HFFc6 (cell line): Measurements from ENCODE around the gene SLC12A8. TPM values are rescaled to one million over a fixed set of nuclear protein-coding genes. Genes with fewer than 3 reads are reported as not detected.

Source experiments
- DNase-seq: peaks from one replicate; pipeline ENCODE4 v3.0.0-alpha.2; 2018
- H3K27ac Mint-ChIP-seq: 2 replicates; pipeline ENCODE4 v1.8.0; 2020; ENCODE audit warnings: mild to moderate bottlenecking, mixed read lengths
- H3K27me3 Mint-ChIP-seq: 2 replicates; pipeline ENCODE4 v1.8.0; 2021; ENCODE audit warnings: mild to moderate bottlenecking, moderate library complexity, mixed read lengths; ENCODE audit not compliant: insufficient read depth
- H3K36me3 Mint-ChIP-seq: 2 replicates; pipeline ENCODE4 v1.8.0; 2021; ENCODE audit warnings: low read depth, mixed read lengths
- H3K4me1 Mint-ChIP-seq: 2 replicates; pipeline ENCODE4 v1.8.0; 2020; ENCODE audit warnings: low read depth, mixed read lengths
- H3K4me3 Mint-ChIP-seq: 2 replicates; pipeline ENCODE4 v1.8.0; 2020; ENCODE audit warnings: mild to moderate bottlenecking, moderate library complexity, mixed read lengths
- H3K9me3 Mint-ChIP-seq: 2 replicates; pipeline ENCODE4 v1.8.0; 2020; ENCODE audit warnings: mild to moderate bottlenecking, mixed read lengths
- CTCF ChIP-seq: fragments of 200-600 bp; sonication (generic); IDR thresholded peaks from 2 replicates; pipeline ENCODE4 v1.5.0; 2021; ENCODE audit warnings: antibody characterized with exemption, mild to moderate bottlenecking
- total RNA-seq, 6 experiments: library from RNA; stranded (reverse); fragmentation: NEBNext Ultra II Directional; extraction: Animal tissue kit (Norgen Biotek cat#: 25700); gene quantifications; 2 replicates in 1 of 6; 3 replicates in 5 of 6; pipeline ENCODE4 v1.2.3, GENCODE V29; 2021

Gene SLC12A8
- total RNA-seq, 6 experiments from 2014 or later = 1.8 to 4.6 (median 3.7) TPM

DNA sequence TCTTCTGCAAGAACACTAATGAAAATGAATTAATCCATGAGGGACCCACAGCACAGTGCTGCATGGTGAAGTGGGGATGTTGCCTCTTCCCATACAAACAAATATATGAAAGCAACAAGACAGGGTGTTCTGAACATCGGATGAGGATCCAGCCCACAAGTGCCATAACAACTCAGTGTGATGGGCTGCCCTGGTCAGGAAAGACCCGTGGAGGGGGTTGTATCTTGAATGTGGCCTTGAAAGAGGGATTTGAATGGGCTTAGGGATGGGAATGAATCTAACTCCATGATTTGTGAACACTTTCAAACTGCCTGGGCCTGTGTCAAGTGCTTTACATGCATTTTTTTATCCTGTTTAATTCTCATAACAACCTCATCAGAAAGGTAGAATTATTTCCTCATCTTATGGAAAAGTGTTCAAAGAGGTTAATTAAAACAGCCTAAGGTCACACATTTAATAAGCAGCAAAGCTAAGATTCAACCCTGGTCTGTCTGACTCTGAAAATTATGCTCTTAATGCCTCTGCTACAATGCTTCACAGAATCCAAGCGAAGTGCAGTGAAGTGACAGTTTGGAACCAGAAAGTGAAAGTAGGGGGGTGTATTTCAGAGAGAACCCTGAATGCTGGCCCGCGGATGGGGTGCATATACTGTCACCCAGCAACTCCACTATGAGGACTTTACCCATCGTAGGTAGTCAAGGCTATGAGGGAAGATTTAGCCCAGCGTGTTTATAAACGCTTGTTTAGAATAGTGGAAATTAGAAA is 91.1 kb downstream of the SLC12A8 start:
- no peaks in the 10 kb centered on the region for H3K9me3 Mint-ChIP-seq
- no peak overlapping the region for H3K27ac Mint-ChIP-seq
- no peaks in the 10 kb centered on the region for H3K36me3 Mint-ChIP-seq
- no peak overlapping the region for H3K4me3 Mint-ChIP-seq
- H3K27me3 Mint-ChIP-seq = no peaks in the 10 kb centered on the region
- no peak for DNase-seq
- TF ChIP-seq CTCF = no peak
- H3K4me1 Mint-ChIP-seq = peaks cover 44% of the 10 kb centered on the region

DNA sequence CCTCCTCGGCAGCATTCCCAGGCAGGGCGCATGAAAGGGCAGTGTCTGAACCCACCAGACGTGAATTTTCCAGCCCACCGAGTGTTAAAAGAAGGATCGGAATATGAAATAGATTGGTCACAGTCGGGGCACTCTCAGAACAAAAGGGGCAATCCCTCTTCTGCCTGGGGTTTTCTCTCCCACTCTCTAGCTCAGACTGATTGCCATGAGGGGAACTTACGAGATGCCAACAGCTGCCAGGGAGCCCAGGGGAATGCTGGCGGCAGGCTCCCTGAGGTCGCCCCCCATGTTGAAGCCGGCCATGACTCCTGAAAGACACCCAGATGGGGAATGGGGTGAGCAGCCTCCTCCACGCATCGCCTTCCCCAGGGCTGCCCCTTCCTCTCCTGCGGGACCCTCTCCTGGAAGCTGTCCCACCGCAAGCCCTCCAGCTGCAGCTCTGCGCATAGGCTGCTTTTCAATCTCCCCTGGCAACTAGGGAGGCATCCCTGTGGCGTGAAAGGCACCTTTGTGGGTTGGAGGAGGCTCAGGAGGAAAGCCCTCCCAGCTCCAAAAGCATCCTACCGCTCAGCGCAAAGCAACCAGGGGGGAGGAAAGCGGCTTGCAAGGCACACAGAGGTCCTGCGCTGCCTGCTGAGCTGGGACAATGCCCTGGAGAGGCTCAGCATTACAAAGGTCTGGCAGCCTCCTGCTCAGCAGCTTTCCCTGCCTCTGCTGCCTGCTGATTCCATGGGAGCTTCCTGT is 92.0 kb downstream of the SLC12A8 start:
- no peak for DNase-seq
- Mint-ChIP-seq H3K27ac (no peak overlapping the region), H3K27me3 (peaks cover 6% of the 10 kb centered on the region; the same call in 1 of the 2 replicates), H3K4me3 (no peak overlapping the region), H3K9me3 (no peaks in the 10 kb centered on the region), H3K4me1 (peaks cover 44% of the 10 kb centered on the region), H3K36me3 (no peaks in the 10 kb centered on the region)
- no peak for TF ChIP-seq CTCF

- H3K4me3 Mint-ChIP-seq = no peak overlapping the region
- no peak for TF ChIP-seq CTCF
- H3K9me3 Mint-ChIP-seq = no peaks in the 10 kb centered on the region
- H3K27ac Mint-ChIP-seq = no peak overlapping the region
- peaks cover 47% of the 10 kb centered on the region for H3K4me1 Mint-ChIP-seq
- DNase-seq = no peak
- peaks cover 6% of the 10 kb centered on the region; the same call in 1 of the 2 replicates for H3K27me3 Mint-ChIP-seq
- H3K36me3 Mint-ChIP-seq = no peaks in the 10 kb centered on the region
Observed at GRCh38 chr3:125119752-125120378, 92.7 kb downstream of the SLC12A8 start.

DNA sequence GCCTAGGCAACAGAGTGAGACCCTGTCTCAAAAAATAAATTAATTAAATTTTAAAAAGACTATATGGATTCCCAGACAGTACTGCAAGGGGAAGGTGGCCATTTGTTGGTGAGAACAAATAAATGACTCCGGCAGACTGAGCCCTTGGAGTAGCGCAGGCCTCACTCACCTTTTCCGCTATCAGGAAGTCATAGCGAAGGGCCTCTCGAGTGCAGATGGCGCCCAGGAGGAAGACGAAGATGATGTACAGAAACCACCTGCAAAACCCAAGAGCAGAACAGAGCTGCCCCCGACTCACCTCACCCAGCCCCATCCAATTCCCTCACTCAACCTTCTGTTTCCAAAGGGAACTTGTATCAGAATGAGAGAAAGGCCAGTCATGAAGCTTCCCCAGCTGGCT is 93.9 kb downstream of the SLC12A8 start:
- Mint-ChIP-seq H3K9me3 (no peaks in the 10 kb centered on the region), H3K4me1 (peaks cover 43% of the 10 kb centered on the region), H3K36me3 (no peaks in the 10 kb centered on the region), H3K4me3 (no peak overlapping the region), H3K27ac (no peak overlapping the region), H3K27me3 (peaks cover 6% of the 10 kb centered on the region; the same call in 1 of the 2 replicates)
- TF ChIP-seq CTCF = no peak
- DNase-seq = no peak

DNA sequence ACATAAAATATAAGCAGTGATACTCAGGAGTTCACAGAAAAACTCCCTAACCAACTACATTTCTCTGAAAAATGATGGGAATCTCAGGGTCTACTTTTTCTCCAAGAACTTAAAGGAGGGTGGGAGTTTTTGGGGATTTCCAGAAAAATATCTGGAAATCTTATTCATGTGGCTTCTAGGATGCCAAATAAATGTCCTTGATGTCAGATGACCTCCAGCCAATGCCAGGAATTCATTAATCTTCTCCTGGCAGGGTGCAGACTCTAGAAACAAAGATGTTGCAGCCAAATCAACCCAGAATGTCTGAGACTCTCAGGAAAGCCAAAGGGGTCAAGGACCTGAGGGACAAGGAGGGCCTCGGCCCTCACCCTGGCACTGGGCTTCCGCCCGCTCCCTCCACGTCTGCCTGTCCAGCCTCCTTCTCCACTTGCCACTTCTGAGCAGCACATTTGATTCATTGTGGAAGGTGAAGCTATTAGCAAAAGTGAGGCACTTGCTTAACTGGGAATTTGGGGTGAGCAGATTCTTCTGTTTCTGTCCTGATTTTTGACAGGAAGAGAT is 94.8 kb downstream of the SLC12A8 start:
- Mint-ChIP-seq H3K27me3 (peaks cover 6% of the 10 kb centered on the region; the same call in 1 of the 2 replicates), H3K36me3 (peaks cover under 1% of the 10 kb centered on the region; the same call in 1 of the 2 replicates), H3K27ac (no peak overlapping the region), H3K4me1 (peaks cover 39% of the 10 kb centered on the region), H3K9me3 (no peaks in the 10 kb centered on the region), H3K4me3 (no peak overlapping the region)
- DNase-seq = no peak
- no peak for TF ChIP-seq CTCF
